Adrenal gland (tissue), 12 donors: Measurements from ENCODE around the gene ITGA7. TPM values are rescaled to one million over a fixed set of nuclear protein-coding genes. Genes with fewer than 3 reads are reported as not detected.

ENCODE experiments used
- DNase-seq, 7 donors: peaks; one replicate each; pipeline ENCODE4 v3.0.0-alpha.2; 2019 to 2020
- H3K27ac ChIP-seq, 5 donors: fragments of 200-600 bp; sonication (generic) in 4 of 5; 1 replicate in 3 of 5; 2 replicates in 2 of 5; pipeline versions ENCODE4 v1.5.1 to v1.8.0; 2016 to 2020; ENCODE audit warnings: mild to moderate bottlenecking in 1 of 5
- H3K27me3 ChIP-seq: fragments of 200-600 bp; 2 replicates; pipeline ENCODE4 v1.8.0; 2021
- H3K36me3 ChIP-seq, 2 donors: fragments of 200-600 bp; replicated peaks in 1 of 2; 1 replicate in 1 of 2; 2 replicates in 1 of 2; pipeline versions ENCODE4 v1.5.1 to v1.8.0; 2018 to 2022
- H3K4me1 ChIP-seq, 2 donors: fragments of 200-600 bp; replicated peaks in 1 of 2; 1 replicate in 1 of 2; 2 replicates in 1 of 2; pipeline versions ENCODE4 v1.5.1 to v1.8.0; 2018 to 2021
- H3K4me3 ChIP-seq, 4 donors: fragments of 200-600 bp; sonication (generic) in 3 of 4; one replicate each; pipeline ENCODE4 v1.5.1; 2016 to 2018
- H3K9me3 ChIP-seq, 3 donors: fragments of 200-600 bp; sonication (generic) in 1 of 3; replicated peaks in 1 of 3; 1 replicate in 2 of 3; 2 replicates in 1 of 3; pipeline versions ENCODE4 v1.5.1 to v1.8.0; 2016 to 2021
- POLR2A ChIP-seq, 2 donors: fragments of 450-650 bp; IDR thresholded peaks; one replicate each; pipeline ENCODE4 v1.6.1; 2017; ENCODE audit warnings: antibody characterized with exemption in 2 of 2, mild to moderate bottlenecking in 2 of 2, moderate library complexity in 1 of 2
- WGBS, 4 donors: extraction: QIAGEN DNeasy Blood & Tissue Kit in 2 of 4; methylation state at CpG; one replicate each; pipeline versions ENCODE4 v1.1.5 to v1.1.7; 2013 to 2017; 5-methylcytosine and 5-hydroxymethylcytosine counted together
- intact Hi-C, 2 donors: fragments of 100-400 bp; cut with DNase I; formaldehyde crosslinking; loops; one replicate each; pipeline versions ENCODE4 v1.14.1 to v1.15.0; 2022 to 2023
- polyA plus RNA-seq, 3 donors: library from polyadenylated mRNA; stranded (reverse); fragments of 200-250 nt in 2 of 3; fragments of 350-450 nt in 1 of 3; fragmentation: Illumina TruSeq in 1 of 3; extraction: RNeasy Lipid Tissue Mini Kit (QIAGEN cat#74804) in 1 of 3; gene quantifications; one replicate each; pipeline ENCODE4 v1.2.3, GENCODE V29; 2013 to 2014
- total RNA-seq, 9 donors: library from RNA; depleted of rRNA in 4 of 9; stranded (reverse); fragments of >200 nt in 4 of 9; fragments of 120-200 nt in 1 of 9; fragmentation: NEBNext Ultra II Directional in 1 of 9; extraction: Animal tissue kit (Norgen Biotek cat#: 25700) in 1 of 9; gene quantifications; one replicate each; pipeline versions ENCODE4 v1.1.0 to v1.2.4, GENCODE V29; 2013 to 2023
- TF ChIP-seq, protein P1 (sequence below), 6 experiments: fragments of 450-650 bp in 4 of 6; fragments of 200-600 bp in 2 of 6; sonication (generic) in 1 of 6; IDR thresholded peaks; 1 replicate in 5 of 6; 2 replicates in 1 of 6; pipeline versions ENCODE4 v1.5.1 to v1.8.0; 2016 to 2021; ENCODE audit warnings: antibody characterized with exemption in 6 of 6, mild to moderate bottlenecking in 2 of 6, moderate library complexity in 1 of 6
- donor health status: healthy with polysubstance abuse.
- donor health status: Bipolar disorder and iron deficiency.
- donor health status: DM: yes; HTN: yes; CAD: no.
- donor health status: DM: no; HTN: no; CAD: no.
- donor health status: DM: no; HTN: no; CAD: no.
- donor health status: DM: yes; HTN: yes; CAD: no.

ITGA7 gene
- total and polyA plus RNA-seq, 12 donors, result 5.7 to 77.1 (median 15.7) TPM

GRCh38 chr12:55733021-55733555 lies 25.4 kb upstream of the ITGA7 start:
- Histone ChIP-seq H3K9me3 (no peaks in the 10 kb centered on the region), H3K4me3 (no peak overlapping the region), H3K4me1 (peaks cover 18 to 23% of the 10 kb centered on the region in 2 donors), H3K27me3 (no peaks in the 10 kb centered on the region), H3K36me3 (no peaks in the 10 kb centered on the region), H3K27ac (no peak overlapping the region)
- peak in 2 of 7 donors; percentile 21 to 48 for DNase-seq
- WGBS, 4 donors, result 86 to 91% (median 89%) methylated on average over 12 to 14 of the region's 14 CpGs
- no peak for TF ChIP-seq POLR2A (IDR thresholded peaks at IDR 0.05)
- TF ChIP-seq, protein P1, sequence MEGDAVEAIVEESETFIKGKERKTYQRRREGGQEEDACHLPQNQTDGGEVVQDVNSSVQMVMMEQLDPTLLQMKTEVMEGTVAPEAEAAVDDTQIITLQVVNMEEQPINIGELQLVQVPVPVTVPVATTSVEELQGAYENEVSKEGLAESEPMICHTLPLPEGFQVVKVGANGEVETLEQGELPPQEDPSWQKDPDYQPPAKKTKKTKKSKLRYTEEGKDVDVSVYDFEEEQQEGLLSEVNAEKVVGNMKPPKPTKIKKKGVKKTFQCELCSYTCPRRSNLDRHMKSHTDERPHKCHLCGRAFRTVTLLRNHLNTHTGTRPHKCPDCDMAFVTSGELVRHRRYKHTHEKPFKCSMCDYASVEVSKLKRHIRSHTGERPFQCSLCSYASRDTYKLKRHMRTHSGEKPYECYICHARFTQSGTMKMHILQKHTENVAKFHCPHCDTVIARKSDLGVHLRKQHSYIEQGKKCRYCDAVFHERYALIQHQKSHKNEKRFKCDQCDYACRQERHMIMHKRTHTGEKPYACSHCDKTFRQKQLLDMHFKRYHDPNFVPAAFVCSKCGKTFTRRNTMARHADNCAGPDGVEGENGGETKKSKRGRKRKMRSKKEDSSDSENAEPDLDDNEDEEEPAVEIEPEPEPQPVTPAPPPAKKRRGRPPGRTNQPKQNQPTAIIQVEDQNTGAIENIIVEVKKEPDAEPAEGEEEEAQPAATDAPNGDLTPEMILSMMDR (IDR thresholded peaks at IDR 0.05), result no peak
- intact Hi-C loops, result no loop called here

DNA sequence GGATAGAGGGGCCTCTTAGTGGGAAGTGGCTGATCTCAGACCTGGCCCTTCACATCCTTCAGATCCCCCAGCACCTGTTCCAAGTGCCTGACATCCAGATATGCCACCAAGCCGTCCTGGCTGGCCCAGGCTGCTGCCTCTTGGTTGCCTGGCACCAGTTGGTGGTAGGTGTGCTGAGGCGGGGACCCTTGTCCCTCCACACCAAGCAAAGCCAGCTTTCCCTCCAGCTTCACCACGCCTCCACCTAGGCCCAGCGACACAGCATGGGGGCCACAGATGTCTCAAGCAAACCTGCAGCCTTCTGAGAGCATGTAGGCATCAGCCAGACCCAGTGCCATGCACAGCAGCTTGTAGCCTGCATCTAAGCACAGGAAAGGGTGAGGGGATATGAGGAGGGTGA lies 24.6 kb upstream of the ITGA7 start:
- no peak overlapping the region for H3K4me3 ChIP-seq
- TF ChIP-seq, protein P1 (IDR thresholded peaks at IDR 0.05), result no peak
- no peak for TF ChIP-seq POLR2A (IDR thresholded peaks at IDR 0.05)
- no peaks in the 10 kb centered on the region for H3K27me3 ChIP-seq
- peak in 2 of 7 donors; percentile 16 to 48 for DNase-seq
- 82 to 97% (median 86%) methylated on average over 4 of the region's 4 CpGs for WGBS, 4 donors
- no peak overlapping the region for H3K27ac ChIP-seq
- no peaks in the 10 kb centered on the region for H3K36me3 ChIP-seq
- H3K4me1 ChIP-seq, result peaks cover 20 to 22% of the 10 kb centered on the region in 2 donors
- no peaks in the 10 kb centered on the region for H3K9me3 ChIP-seq
- intact Hi-C loops, result no loop called here

DNA sequence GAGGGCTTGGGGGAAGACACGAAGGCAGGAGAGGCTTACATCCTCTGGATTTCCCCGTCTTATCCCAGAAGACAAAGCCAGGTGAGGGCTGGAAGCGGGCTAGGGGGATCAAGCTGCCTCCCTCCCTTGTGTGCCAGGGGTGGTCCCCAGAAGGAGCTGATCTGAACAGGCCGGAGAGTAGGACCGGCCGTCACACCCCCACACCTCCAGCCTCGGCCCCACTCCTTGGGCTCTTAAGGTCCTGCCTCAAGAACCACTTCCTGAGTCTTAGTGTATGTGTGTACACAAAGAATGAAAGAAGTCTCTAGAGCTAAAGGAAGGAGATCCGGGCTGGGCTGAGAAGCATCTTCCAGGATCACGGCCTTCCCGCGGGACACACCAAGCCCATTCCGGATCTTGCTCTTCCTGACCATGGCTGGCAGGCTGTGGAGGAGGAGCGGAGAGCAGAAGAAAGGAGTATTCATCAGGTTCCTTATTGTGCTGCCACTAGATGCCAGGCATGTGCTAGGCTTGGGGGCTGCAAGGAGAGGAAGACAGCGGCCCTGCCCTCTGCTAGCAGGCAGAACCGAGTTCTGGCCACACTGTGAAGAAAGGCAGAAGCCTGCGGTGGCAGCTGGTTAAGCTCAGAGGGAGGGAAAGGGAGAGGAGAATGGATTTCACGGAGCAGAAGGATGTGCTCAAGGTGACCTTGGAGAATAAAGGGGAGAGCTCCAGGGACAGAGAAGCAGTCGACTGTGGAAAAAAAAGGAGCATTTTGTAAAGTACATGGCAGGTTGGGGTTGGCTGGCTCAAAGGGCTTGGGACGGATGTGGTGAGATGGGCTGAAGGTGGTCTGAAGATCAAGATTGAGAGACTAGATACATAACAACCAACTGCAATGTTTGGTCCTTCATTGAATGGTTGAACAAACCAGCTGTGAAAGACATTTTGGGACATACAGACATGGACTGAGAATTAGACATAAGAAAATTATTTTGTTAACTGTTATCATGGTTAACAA lies 22.4 kb upstream of the ITGA7 start:
- no peak for TF ChIP-seq POLR2A (IDR thresholded peaks at IDR 0.05)
- TF ChIP-seq, protein P1 (IDR thresholded peaks at IDR 0.05), result no peak
- Histone ChIP-seq H3K36me3 (peaks cover 0 to 20% of the 10 kb centered on the region in 2 donors), H3K4me3 (peak overlapping the region in 3 of 4 donors; percentile 14 to 81 (median 73)), H3K4me1 (peaks cover 25 to 33% of the 10 kb centered on the region in 2 donors), H3K27ac (peak overlapping the region; percentile 97 to 100 (median 100)), H3K9me3 (no peaks in the 10 kb centered on the region), H3K27me3 (no peaks in the 10 kb centered on the region)
- DNase-seq, result peak in 5 of 7 donors; percentile 45 to 64 (median 62)
- WGBS, 4 donors, result 4 to 6% (median 5%) methylated on average over 19 of the region's 19 CpGs
- intact Hi-C loops, result no loop called here
